Activated CD4-positive, CD25-positive, alpha-beta regulatory T cell treated with anti-CD3 and anti-CD28 coated beads, Interleukin-2, amount 50 U/mL, for 16 hours (primary cell): ENCODE data around the gene FAM117B.
A peak's percentile ranks its signal among the peaks of the same experiment; 100 is the strongest.

Source experiments
- DNase-seq: peaks from one replicate; pipeline ENCODE4 v3.0.0-alpha.2; 2020; ENCODE audit warnings: low read depth, low spot score

The FAM117B gene

DNA sequence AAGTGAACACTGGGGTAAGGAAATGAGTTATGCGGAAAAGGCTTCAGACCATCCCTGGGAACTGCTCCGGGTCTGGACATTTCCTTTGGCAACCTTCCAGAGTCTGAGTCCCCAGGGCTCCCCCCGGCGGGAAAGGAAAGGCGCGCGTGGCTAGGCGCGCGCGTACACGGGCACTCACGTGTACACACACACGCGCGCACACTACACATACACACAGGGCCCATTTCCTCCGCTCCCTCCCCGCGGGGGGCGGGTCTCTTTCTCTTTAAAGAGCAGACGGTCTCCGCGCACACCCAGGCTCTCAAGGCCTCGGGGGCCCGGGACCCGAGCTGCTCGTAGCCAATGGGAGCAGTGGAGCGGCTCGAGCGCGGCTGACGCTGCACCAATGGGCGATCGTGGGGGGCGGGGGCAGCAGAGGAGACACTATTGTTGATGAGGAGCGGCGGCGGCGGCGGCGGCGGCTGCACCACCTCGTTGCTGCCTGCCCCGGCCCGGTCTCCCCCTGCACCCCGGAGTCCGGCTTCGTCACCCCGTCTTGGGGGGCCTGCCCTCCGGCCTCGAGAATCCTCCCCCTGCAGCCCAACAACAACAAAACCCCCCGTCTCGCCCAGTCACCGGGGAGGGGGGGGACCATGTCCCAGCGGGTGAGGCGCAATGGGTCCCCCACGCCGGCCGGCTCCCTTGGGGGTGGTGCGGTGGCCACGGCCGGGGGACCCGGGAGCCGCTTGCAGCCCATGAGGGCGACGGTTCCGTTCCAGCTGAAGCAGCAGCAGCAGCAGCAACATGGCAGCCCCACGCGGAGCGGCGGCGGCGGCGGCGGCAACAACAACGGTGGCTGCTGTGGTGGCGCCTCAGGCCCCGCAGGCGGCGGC, at the start of gene FAM117B:
FAM117B (plus strand) TSS at position 414 of the 872 bp plus-strand sequence; CDS start at position 633, 219 bp downstream.
- DNase-seq = peak; percentile 98

DNA sequence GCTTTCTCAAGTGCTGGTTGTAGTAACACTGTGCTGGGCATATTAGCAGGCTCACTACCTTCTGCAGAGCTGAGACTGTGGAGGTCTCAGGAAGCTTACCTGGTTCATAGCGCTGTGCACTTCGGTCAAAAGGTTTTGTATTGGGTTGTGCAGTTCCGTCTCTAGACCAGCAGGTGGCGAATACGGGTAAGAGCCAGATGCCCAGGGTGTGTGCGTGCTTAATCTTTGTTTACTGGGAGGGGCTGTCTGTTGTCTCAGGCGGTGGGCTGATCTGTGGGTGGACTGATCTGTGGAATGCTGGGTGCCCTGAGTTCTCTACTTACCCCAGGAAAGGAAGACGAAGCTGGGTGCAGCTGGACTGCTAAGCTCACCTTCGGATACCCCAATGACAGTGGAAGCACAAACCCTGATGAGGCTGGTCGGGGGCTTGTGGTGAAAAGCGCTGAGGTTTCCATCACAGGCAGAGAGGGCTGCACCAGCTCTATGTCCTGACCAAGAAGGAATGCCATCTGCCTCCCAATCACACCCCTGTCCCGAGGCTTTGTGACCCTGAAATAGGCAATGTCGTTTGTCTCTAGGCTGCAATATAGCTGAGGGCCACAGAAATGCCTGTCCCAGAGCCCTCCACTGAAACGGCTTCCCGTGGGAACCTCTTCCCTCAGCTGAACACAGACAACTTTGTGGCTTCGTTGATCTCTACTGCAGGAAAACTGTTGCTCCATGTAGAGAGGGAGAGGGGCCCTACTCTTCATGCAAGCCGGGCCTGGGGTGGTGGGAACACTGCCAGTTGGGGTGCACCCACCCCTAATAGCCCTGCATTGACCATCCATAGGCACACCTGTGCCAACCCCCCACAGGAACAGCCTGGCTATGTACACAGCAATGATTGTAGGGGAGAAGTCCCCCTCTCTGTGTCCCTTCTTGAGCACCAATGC, 45.9 kb upstream of the FAM117B start:
- DNase-seq = peak; percentile 38

DNA sequence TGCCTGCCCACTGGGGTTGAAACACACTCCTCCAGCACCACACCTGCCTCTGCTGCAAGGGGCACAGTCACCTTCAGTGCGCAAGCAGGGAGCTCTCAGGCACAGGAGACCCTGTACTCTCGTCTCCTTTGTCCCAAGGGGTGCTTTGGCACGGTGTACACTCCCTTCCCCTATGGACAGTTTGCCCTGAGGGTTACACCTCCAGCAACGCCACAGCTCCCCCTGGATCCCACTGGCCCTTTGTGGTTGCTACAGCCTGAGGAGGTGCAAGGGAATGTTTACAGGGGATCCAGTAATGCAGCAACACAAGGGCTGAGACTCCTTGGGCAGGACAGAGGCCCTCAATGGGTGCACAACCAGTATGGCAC, 45.2 kb upstream of the FAM117B start:
- DNase-seq = no peak

DNA sequence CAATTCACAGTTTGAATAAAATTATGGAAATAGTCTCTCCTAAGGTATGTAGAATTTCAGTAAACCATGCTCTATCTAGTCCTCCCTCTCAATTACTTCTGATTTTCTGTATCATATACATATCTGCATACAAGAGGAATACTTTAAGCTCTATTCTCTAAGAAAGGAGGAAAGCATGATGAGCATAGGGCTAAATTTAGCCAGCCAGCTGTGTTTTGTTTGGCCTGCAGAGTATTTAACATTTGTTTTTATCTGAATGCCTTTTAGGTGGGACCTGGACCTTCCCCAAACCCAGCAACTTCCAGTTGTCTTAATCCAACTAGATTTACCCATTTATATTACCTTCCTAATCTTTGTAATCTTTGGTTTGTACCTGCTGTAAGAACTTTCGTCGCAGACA, 42.2 kb upstream of the FAM117B start:
- no peak for DNase-seq

DNA sequence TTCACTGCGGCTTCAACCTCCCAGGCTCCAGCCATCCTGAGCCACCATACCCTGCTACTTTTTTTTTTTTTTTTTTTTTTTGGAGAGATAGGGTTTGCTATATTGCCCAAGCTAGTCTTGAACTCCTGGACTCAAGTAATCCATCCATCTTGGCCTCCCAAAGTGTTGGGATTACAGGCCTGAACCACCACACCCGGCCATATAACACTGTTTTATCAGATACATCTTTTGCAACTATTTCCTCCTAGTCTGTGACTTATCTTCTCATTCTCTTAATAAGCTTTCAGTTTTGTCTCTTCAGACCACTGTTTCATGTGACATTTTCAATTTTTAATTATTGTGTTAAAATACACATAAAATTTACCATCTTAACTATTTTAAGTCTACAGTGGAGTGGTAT, 35.7 kb upstream of the FAM117B start:
- no peak for DNase-seq

DNA sequence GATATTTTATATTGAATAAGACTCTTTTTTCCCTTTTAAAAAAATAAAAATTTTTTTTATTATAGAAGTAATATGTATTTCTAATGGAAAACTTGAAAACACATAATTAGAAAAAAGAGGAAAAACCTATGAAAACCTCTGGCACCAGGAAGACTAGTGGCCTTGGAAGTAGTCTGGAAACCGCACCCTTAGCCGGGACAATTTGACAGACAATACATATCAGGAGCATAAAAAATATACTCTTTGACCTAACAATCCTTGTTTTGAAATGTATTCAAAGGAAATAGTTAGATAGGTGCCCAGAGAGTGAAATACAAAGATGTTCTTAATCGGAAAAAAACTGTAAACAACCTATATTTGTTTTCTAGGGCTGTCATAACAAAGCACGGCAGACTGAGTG, 34.9 kb upstream of the FAM117B start:
- no peak for DNase-seq

DNA sequence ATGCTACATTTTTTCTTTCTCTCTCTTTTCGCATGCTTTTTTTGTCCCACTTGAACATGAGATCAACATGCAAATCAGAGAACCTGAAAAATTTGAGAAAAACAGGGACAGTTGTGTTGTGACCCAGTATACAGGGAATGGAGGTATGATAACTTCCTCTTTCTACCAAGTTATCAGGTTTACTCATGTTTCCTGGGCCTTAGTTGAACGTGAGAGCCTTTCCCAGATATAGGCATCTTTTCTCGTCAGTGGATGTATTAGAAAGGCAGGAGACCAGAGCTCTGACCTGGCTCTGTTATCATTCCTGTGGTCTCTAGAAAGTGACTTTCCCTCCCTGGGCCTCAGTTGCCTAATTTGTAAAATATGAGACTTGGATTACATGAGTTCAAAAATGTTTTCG, 30.1 kb upstream of the FAM117B start:
- no peak for DNase-seq

DNA sequence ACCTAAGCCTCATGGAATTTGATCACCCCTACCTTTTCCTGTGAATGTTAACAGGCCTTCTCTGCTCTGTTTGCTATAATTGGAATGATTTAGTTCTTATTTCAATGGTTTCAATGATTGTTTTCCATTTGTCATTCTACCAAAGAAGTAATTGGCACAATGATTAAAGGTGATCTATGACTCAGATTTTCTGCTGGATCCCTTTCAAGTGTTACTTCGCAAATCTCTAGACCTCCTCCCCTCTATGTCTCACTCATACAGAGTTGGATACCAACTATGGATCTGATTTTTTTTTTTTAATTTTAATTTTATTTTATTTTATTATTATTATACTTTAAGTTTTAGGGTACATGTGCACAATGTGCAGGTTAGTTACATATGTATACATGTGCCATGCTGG, 29.6 kb upstream of the FAM117B start:
- DNase-seq = no peak

DNA sequence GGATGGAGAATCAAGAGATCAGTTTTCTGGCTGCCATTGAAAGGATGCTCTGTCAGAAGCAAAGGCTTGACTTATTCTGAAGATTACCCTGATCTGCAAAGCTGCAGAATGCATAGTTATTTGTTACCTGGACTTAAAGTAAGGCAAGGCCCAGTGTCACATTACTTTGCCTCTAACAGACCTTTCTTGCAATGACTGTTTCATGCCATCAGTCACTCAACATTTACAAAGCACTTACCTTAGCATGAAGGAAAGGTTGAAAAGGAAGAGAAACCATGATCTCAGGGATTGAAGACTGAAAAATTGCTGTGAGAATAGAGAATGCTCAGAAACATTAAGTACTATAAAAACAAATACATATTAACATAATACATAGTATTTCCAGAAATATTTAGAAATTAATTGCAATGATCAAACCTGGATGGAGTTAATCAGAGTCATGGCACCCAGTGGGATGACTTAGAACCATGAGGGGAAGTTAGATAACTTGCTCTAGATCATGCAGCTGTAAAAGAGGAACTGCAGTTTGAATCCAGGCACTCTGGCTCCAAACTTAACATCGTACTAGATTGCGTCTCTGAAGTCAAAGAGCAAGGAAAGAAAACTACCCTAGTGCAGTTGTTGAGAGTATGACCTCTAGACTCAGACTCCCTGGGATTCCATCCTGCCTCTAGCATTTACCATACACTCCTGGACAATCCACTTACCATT, 26.5 kb upstream of the FAM117B start:
- no peak for DNase-seq

DNA sequence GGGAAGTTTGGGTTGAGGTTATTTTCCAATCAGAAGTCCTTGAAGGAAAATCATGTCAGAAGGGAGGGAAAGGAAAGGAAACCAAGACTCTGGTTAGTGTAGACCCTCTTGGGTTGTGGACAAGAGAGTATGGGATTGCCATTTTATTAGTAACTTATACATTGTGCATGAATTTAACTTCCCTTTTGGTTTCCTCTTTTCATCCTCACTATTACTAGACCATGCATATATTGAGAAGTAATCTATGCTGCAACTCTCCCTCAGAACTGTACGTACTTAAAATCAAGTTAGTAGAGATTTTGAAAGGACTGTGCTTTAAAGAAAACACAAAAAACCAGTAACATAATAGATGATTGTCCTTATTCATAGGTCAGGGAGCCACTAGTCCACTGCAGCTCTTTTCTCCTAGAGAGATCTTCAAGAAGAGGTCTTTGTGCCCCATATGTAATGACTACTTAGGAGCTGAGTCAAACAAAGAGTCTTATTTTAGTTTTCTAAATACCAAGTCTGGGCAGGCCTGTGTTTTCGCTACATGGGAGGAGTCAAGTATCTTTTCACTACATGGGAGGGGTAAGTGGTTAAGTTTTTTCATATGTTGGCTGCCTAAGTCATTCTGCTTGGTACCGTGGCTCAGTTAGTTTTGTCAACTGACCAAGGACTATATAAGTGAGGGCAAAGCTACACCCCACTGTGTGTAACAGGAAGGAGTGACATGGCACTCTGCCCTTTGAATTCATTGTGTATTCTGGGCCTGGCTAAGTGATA, 25.2 kb upstream of the FAM117B start:
- DNase-seq = no peak

DNA sequence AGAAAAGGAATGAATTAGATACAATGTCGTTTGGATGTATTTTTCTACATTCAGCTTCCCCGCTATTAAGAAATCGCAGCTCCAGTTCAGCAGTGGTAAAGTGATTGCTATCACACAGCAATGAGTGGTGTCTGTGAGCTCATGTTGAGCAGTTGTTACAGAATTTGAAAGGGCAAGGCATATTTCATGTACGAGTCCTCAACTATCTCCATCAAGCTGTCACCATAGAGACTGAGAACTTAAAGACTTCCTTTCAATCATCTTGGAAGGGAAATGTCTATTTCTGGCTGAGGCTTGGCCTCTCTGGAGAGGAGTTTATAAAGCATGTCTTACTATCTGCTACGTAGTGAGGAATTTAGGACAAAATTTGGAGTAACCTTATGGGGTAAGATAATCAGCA, 24.4 kb upstream of the FAM117B start:
- no peak for DNase-seq

DNA sequence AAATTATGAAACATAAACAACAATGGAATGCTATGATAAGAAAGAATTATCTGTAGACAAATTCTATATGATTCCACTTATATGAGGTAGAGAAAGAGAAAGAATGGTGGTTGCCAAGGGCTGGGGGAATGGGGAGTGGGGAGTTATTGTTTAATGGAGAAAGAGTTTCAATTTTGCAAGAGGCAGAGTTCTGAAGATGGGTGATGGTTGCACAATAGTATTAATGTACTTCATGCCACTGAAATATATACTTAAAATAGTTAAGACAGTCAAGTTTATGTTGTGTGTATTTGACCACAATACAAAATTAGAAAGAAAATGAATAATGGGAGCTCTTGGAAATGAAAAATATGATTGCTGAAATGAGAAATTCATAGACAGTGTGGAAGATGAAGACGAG, 22.6 kb upstream of the FAM117B start:
- no peak for DNase-seq

DNA sequence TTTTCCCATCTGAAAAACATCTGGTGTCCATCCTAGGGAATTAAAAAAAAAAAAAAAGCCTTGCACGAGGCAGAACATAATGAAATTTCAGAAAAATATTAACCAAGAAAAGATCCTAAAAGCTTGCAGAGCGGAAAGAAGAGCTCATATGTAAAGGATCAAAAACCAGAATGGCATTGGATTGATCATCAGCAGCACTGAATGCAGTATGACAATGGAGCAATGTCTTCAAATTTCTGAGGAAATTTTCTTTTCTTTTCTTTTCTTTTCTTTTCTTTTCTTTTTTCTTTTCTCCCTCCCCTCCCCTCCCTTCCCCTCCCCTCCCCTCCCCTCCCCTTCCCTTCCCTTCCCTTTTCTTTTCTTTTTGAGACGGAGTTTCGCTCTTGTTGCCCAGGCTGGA, 21.3 kb upstream of the FAM117B start:
- no peak for DNase-seq

DNA sequence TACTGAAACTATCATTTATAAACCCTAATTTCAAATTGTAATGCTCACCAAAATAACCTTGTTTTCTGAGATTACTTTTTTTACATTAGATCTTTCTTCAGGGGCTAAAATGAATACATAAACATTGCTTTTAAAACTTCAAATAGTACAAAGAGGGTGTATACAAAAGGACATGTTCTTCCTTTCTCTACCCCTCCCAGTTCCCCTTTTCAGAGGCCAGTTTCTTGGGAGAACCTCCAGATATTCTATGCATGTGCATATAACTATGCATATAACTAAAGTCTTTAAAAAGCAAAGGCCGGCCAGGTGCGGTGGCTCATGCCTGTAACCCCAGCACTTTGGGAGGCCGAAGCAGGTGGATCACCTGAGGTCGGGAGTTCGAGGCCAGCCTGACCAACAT, 10.6 kb upstream of the FAM117B start:
- DNase-seq = no peak

DNA sequence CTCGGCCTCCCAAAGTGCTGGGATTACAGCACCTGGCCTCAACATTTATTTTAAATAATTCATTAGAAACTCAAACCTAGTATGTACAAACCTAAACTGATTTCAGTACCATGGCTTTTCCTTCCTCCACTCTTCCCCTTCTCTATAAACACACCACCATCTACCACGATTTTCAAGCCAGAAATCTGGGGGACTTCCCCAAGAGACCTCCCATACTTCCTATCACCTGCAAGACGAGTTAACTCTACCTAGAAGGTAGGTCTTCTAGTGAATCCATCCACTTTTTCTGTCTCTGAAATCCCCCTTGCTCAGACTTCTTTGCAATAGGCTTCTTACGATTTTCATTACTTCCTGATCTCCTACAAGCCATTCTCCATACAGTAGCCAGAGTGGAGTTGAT, 7.7 kb upstream of the FAM117B start:
- no peak for DNase-seq

DNA sequence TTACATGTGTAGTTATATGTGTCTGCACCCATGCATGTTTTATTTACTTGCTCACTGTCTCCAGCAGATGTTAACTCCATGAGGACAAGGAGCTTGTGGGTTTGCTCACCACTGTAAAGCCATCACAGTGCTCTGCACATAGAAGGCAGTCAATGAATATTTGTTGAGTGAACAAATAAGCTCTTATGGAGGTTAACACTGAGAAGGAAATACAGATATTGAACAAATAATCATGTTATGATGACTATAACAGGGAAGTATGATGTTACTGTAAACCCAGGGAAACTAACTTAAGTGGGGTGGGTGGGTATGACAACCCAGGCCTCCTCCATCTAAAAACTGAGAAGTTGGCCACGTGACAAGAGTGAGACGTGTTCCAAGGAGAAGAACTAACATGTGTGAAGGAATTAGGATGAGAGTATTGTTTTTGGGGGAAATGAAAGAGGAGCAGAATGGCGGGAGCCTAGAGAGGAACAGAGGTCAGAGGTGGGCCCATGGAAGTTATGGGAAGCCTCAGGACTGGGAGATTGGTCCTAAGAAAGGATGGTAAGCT, 6.0 kb upstream of the FAM117B start:
- DNase-seq = no peak

DNA sequence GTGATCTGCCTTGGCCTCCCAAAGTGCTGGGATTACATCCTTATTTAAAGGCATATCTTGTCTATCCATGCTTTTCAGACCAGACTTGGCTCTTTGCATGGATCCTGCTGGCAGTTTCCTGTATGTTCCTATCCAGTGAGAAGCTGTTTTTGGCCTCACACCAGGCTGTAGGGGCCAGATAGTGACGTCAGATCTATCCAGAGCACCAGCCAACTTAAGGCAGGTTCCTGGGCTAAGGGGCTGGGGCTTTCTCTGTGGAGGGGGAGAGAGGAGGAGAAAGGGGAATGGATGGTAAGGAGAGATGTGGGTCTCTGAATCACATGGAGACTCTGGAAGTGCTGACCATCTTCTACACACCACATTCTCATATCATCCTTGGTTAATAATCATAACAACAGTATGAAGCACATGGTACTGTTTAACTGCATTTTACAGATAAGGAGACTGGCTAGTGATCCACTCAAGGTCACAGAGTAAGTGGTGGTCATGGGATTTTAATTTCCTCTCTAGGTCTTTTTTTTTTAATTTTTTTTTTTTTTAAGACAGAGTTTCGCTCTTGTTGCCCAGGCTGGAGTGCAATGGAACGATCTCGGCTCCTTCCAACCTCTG, 2.0 kb upstream of the FAM117B start:
- no peak for DNase-seq

DNA sequence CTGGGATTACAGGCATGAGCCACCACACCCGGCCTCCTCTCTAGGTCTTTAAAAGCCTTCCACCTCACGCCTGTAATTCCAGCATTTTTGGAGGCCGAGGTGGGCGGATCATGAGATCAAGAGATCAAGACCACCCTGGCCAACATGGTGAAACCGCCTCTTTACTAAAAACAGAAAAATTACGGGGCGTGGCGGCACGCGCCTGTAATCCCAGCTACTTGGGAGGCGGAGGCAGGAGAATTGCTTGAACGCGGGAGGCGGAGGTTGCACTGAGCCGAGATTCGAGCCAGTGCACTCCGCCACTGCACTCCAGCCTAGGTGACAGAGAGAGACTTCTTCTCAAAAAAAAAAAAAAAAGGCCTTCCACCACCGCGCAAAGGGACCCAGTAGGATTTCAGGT, 1.3 kb upstream of the FAM117B start:
- no peak for DNase-seq

DNA sequence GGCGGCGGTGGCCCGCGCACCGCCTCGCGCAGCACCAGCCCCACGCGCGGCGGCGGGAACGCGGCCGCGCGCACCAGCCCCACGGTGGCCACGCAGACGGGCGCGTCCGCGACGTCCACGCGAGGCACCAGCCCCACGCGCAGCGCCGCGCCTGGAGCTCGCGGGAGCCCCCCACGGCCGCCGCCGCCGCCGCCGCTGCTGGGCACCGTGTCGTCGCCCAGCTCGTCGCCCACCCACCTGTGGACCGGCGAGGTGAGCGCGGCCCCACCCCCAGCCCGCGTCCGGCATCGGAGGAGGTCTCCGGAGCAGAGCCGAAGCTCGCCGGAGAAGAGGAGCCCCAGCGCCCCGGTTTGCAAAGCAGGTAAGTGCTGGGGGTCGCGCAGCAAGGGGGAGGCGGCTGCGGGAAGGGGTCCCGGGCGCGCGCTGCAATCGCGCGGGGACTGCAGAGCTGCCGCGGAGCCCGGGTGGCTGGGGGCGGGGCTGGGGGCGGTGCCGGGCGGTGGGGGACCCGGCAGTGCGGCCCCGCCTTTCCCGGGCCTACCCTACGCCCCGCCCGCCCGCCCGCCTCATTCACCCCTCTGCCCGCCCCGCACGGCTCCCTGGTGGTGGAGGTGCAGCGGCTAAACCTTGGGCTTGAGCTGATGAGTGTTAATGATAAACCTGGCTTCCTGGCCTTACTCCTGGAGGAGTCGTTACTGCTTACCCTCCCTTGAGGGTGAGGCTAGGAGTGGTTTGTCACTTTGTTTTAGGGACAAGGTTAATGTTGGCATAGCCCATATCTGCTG, 851 bp downstream of the FAM117B start:
- DNase-seq = peak; percentile 68

DNA sequence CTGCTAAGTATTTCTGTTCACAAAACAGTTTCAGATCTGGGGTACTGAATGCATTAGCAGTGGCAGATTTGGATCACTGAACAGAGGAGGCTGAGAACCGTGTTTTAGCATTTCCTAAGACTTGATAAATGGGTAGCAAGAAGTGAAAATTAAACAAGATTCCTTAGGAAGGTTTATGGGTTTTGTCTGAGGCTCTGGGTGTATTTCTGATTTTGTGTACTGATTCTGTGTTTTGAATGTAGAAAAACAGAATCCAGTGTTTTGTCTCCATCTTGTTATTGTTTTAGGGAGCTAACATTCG, 1.4 kb downstream of the FAM117B start:
- DNase-seq = no peak
